Measurements from ENCODE around the gene ZNF879.
A peak's percentile ranks its signal among the peaks of the same experiment; 100 is the strongest.

ZNF879 gene

DNA sequence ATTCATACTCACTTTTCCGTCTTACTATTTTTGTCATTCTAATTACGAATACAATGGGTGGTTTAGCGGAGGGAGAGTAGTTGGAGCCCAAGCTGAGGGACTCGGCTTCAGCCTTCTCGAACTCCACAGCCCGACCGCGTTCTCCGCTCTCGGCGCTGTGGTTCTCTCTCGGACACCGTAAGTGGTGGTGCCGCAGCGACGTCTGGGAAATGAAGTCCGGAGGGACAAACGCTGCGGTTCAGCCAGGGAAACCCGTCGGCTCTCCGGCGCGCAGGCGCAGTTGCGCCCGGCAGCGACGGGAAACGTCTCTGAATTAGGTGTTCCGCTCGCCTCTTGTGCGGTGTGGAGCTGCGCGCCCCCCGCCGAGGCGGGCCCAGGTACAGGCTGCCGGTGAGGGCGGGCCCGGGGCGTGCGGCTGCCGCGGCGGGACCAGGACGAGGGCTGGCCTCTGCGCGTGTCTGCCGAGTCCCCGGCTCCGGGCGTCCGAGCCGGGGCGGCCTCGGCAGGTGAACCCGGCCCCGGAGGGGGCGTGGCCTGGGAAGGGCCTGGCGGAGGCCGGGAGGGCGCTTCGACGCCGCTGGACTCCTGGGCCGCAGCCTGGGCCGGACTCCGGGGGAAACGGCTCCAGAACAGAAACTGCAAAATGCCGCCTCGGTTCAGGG is at the start of gene ZNF879:
Gene ZNF879, plus strand, starts transcription at position 277 of the 662 bp plus-strand sequence. CDS start 1,201 bp downstream, outside the sequence.
- DNase-seq: peak; percentile 95

DNA sequence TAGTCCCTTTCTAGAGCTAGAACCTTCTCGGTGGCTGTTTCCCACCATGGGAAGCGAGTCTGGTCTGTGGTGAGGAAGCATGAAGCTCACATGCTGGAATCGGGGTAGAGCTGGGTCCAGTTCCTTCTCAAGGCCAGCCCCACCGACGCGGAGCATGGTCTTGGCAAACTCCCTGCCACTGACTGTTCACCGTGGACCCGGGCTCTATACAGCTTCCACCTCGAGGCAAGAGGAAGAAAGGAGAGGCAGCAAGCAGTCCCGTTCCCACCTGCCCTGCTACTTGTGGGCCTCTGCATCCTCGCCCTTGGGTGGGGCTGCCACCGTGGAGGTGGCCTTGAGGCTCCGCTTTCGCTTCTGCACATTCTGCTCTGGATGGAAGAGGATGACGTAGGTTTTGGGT is 42.2 kb upstream of the ZNF879 start:
- DNase-seq: no peak

DNA sequence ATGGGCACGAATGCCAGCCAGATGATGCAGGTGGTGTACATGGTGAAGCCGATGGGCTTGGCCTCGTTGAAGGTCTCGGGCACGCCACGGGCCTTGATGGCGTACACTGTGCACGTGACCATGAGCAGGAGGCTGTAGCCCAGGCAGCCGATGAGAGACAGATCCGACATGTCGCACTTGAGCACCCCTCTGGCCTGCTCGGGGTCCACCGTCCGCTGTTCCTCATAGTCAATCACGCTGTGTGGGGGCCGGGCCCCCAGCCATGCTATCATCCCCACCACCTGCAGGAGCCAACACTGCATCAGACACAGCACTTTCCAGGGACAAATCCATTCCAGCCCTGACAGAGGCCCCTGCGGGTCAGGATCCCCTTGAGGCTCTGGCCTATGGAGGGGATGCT is 40.7 kb upstream of the ZNF879 start:
- DNase-seq: no peak

DNA sequence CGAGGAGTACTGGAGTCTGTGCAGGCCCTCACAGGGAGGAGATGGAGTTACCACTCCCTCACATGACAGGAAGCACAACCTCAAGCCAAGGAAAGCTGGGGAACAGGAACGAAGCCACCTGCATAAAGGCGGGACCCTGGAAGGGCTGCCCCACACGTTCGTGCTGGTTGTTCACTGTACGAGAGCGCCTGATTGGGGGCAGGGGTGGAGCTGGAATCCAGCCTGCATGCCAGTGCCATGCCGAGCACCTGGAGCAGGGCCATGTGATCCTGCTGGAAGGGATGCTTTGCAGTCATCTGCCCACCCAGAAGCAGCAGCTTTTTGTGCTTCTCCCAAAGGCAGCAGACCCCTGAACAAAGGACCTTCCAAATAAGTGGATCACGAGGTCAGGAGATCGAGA is 39.9 kb upstream of the ZNF879 start:
- no peak for DNase-seq

DNA sequence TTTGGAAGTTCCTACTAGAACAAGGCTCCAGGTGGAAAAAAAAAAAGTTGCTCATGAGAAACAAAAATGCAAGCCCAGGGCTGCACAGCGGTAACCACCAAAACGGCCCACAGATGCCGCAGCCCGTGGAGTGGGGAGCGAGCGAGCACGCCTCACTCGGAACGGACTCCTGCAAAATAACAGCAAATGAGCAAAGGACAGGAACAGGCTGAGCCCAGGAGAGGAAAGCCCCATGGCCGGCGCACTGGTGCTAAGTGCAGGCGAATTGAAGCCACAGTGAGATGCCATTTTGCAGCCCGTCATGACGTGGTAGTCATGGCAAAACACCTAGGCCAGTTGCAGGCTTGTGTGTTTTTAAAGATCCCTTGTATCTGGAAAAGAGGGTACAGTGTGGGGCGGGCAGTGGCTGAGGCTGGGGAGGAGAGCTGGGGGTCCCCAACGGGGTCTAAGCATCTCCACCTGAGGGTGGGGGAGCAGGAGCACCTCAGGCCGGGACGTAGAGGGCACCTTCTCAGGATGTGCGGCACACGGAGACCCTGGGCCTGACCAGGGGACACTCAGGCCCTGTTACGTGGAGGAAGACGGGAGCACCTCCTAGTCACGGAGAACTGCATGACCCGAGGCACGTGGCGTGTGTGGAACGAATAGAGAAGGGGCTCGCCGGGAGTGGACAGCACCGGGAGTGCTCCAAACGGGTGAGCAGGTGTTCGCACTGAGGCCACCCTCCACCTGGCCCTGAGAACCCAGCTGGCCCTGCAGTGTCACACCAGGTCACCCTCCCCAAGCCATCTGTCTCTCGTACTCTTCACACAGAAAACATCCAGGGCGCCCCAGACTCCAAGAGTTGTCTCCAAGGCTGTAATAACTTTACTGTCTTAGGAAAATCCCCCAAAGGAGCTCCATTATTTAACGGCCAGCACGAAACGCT is 39.2 kb upstream of the ZNF879 start:
- no peak for DNase-seq

DNA sequence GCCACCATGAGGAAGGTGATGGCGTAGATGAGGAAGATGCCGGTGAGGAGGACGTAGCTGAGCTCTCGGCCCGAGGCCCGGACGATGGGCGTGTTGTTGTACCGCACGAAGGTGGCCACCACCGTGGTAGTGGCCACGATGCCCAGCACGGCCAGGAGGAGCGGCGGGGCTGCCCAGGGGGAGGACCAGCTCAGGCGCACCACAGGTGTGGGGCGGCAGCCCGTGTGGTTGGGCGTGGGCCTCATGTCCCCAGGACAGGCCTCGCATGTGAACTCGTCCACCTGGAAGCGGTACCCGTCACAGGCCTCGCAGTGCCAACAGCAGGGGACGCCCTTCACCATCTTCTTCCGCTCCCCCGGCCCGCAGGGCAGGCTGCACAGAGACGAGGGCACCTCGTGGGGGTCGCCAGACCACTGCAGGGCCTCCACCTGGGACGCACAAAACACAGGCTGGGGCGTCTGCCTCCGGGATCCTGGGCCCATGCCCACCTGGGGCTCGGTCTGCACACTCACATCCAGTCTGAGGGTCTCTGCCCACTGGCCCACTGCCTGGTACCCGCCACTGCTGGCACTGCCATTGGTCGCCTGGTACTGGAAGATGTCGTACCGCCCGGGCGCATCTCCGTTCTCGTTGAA is 37.2 kb upstream of the ZNF879 start:
- DNase-seq: no peak

DNA sequence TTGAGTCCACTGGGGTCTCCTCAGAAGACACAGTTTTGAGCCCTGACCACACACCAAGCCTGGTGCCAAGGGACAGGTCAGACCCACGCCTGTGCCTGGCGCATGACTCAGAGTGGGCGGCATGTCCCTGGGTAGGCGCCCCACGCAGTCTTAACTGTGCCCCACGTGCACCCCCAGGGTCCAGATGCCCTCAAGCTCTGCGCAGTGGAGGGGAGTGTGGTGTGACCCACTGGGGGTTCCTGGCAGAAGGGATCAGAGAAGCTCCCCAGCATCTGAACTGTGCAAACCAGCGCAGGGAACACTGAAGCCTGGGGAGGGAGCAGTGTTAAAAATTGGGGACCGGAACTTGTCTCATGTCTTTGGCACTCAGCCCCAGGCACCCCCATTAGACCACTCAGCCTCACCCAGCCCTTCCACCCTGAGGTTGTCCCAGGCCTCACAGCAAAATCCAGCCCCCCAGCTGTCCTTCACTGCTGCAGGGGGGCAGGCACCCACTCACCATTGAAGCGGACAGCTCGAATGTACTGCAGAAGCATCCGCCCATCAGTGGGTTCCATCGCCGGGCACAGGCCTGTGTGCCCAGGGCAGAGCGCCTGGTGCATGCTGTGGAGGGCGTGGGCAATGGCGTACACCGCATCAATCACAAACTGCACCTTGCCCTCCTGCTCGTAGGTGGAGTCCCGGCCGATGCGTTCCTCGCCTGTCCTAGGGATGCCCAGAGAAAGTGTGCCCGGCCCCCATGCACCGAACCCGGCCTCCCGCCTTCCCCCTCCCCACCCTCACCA is 35.0 kb upstream of the ZNF879 start:
- no peak for DNase-seq

DNA sequence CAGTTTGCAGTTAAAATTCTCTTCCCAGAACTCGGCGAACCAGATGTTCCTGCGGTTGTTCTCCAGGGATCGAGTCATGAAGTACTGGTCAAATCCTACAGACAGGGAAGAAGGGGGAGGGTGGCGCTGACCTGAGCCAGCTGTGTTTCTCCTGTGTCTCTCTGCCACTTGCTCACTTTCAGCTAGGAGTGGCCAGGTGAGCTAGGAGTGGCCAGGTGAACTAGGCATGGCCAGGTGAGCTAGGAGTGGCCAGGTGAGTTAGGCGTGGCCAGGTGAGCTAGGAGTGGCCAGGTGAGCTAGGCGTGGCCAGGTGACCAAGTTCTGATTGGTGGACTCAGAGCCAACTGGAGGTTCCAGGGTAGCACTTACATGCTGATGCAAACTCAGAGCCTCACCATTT is 34.3 kb upstream of the ZNF879 start:
- DNase-seq: no peak

DNA sequence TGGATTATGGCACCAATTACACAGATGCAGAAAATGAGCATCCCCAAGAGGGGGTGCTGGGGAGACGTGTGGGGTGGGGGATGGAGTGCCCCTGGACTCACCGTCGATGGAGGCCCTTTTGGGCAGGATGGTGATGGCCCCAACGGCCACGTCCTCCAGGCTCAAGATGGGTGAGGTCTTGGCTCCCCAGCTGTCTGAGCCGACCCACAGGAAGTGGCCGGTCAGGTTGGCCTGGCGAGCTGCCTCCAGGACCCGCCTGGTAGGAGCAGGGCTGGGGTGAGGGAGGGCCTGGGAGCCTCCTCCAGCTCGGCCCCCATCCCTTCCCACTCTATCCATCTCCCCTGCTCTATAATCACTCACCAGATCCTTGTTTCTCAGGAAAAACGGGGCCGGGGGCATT is 33.1 kb upstream of the ZNF879 start:
- DNase-seq: no peak

DNA sequence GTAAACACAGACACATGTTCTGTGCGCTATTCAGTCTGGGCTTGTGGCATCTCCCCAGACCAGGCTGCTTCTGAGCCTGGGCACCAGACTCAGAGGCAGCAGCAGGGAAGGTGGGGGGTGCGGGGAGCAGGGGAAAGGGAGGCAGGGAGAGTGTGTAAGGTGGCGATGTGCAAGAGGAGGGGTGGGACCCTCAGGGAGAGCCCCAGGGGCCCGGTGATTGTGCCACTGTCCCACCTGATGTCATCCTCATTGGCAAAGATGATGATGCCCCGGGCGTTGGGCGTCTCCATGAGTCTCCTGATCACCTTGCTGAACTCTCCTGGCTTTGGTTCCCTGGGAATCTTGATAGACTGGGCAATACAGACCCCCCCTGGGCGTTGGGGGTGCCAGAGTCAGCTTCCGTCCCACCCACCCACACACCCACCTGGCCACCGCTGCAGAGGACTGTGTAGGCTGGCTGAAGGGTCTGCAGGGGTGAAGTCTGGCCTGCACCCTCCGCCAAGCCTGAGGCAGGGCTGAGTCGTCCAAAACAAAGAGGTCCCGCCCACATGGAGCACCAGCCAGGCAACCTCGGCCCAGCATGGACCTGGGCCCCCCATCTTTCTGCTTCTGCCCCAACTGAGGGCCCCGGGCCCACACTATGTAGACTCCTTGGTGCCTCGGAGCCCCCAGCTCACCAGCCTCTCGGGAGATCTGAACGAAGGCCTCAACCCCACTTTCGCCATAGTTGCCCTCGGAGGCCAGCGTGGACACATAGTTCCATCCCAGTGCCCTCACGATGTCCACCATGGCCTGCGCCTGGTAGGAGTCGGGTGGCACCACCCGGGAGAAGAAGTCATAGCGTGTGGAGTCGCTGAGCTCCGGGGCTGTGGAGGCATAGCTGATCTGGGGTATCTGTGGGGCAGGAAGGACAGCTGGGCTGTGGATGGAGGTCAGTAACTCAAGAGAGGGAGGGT is 32.1 kb upstream of the ZNF879 start:
- no peak for DNase-seq

DNA sequence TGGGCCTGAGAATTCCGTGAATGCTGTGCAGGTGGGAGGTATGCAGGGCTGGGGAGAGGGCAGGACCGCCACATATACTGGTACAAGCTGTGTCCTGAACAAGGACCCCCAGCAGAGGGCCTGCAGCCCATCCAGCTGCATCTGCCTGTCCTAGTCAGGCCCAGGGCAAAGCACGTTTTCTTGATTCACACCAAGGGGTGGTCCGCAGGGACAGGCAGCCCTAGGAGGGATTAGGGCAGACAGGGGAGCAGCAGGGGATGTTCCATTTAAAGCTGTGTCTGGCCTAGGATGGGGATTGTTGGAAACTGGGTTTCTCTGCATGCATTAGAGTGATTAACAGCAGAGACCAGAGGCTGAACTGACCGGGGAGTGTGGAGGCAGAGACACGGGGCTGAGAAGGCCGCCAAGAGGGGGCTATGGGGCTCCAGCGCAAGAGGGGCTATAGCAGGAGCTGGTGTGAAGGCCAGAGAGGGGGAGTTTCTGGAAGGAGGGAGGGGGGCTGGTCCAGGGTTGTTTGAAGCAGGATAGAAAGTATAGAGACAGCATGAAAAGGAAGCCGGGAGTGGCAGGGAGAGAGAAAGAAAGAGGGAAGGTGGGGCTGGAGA is 31.2 kb upstream of the ZNF879 start:
- DNase-seq: no peak

DNA sequence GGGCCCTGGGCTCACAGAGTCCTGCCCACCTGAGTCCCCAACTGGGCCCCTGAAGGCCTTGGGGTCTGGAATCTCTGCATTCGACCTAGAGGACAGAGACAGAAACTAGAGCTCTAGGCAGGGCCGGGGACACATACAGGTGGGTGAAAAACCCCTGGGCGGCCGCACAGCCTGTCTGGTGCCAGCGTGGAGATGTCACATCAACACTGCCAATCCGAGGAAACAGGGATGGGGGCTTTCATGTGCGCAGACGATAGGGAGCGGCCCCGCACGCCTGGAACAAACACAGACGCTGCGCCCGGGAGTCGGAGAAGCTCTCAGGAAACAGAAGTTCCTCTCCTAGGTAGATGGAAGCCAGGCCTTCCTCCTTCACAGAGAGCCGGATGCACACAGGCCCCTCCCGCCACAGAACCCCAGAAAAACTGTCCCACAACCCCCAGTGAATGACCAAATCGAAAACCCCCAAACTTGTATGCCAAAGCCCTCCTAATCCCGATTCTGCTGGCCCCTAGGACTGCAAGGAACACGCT is 30.3 kb upstream of the ZNF879 start:
- no peak for DNase-seq

DNA sequence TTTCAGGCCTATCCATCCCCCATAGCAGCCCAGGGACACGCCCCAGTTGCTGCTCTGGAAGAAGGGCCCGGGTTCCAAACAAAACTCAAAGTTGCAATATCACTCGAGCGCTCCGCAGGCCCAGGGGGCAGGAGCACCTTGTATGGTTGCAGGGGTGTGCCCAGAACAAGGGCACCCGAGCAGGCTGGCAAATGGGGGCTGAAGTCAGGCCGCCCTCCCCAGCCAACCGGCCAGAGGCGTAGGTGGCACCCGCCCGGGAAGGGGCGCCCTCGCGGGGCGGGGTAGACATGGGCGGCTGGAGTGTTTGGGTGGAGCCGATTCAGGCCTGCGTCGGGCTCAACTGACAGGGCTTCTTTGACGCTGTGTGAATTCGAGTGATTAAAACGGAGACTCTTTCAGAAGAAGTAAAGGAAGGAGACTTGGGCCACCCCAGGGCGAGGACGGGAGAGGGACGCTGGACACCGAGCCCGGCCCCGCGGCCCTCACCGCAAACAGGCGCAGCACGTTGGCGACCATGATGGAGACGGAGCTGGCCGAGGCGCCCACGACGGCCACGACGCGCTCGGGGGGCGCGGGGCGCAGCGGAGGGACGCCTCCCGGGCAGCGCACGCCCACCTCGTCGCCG is 29.5 kb upstream of the ZNF879 start:
- no peak for DNase-seq

DNA sequence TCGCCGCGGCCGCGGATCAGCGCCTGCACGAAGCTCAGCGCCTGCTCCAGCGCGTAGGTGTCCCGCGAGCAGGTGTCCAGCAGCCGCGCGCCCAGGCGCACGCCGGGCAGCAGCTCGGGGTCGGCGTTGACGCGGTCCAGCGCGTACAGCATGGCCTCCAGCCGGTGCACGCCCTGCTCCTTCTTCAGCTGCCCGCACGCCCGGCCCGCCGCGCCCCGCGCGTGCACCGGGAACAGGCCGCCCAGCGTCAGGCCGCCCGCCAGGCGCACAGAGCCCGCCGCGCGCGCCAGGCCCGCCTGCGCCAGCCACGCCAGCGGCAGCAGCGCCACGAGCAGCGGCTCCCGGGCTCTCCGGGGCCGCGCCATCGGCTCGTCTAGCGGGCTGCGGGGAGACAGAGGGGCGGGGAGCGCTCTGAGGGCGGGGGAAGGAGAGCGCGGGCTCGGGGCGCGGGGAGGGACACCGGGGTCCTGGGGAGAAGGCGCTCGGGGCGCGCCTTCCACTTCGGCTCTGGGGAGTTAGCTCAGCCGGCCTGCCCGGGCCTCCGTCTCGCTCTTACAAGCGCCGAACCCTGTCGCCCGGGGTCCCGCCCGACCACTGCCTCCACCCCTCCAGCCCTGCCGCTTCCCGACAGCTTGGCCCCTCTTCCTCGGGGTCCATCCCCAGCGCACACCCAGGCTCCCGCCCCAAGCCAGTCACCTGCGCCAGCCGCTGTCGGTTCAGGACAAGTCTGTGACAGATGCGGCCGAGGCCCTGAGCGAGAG is 28.8 kb upstream of the ZNF879 start, which contains the start of gene GRM6:
Gene GRM6, minus strand, starts transcription at position 741 of the 761 bp plus-strand sequence. Its CDS starts 376 bp downstream, at position 365.
- no peak for DNase-seq

DNA sequence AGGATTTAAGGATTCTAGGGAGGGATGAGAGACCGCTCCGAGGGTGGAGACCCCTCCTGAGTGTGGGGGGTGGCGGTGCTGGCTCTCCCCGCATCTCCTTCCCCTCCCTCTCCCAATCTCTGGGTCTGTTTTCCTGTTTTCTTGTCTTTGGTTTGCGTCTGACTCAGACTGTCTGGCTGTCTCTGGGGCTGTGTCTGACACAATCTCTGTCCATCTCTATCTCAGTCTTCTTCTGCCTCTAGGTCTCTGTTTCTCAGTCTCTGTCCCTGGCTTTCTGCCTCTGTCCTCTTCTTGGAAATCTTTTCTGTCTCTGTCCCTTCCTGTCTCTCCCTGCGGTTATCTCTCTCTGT is 28.3 kb upstream of the ZNF879 start:
- no peak for DNase-seq

DNA sequence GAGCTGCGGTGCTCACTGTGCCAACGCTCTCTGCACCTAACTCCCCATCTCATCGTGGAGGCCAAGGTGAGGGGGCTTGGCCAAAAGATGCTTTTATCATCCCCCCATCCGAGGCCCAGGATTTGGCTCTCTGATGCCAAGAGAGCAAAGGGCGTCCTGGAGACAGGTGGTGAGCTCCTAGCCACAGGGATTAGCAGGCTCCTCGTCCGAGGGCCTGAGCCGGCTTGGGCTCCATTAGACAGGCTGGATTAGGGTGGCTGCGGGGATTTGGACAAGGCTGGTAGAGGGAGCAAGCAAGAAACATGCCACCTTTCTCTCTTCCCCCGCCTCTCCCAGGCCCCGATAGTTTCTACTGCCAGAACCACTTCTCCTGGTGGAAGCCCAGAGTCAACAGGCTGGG is 27.4 kb upstream of the ZNF879 start:
- no peak for DNase-seq

DNA sequence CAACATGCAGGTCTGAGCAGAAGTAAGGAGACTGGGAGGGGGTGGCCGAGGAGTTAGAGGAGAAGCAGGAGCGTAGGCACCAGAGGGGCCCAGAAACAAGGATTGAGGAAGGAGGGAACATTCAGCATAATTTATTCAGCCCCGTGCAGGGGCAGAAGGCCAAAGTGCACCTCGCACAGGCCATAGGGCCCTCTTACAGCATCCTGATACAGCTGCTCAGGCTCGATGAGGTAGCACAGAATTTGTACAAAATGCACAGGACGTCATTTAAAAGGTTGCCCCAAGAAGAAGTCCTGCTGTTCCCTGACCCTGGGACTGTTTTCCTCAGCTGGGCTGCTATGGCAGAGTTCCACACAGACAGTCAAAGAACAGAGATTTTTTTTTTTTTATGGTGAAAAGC is 26.4 kb upstream of the ZNF879 start:
- no peak for DNase-seq

DNA sequence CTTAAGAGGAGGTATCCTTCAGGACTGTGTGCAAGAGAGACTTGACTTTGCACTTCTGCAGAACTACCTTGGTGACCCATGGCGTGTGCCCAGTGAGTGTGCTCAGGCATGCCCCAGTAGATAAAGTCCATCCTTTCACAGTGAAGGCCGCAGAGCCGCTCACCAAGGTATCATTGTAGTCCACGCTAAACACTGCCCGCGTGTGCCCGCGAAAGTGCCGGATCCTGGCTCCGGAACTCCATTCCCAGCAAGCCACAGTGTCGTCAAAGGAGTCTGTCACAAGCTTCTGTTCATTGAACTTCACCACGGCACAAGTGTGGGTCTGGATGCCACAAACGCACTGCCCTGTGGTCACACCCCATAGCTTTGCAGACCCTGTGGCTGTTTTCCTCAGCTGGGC is 25.2 kb upstream of the ZNF879 start:
- no peak for DNase-seq

DNA sequence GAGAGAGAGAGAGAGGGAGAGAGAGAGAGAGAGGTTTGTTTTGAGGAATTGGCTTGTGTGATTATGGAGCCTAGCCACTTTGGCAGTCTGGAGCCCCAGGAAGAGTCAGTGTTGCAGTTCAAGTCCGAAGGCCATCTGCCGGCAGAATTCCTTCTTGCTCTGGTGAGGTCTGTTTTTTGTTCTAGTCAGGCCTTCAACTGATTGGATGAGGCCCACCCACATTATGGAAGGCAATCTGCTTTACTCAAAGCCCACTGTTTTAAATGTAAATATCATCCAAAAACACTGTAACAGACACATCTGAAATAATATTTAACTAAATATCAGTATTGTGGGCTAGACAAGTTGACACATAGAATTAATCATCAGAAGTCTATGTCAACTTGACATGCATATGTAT is 17.0 kb upstream of the ZNF879 start:
- no peak for DNase-seq

DNA sequence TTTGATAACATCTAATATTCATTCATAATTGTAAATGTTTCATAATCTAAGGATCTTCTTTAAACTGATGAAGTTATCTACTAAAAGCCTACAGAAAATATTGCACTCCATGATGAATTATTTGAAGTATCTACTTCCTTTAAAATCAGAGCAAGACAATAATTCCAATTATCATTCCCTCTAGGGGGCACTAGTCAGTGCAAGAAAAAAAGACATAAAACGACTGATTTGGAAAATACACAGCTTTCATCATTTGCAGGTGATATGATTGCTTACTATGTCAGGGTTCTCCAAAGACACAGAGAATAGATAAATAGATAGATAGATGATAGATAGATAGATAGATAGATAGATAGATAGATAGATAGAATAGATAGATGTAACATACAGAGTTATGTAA is 14.9 kb upstream of the ZNF879 start:
- no peak for DNase-seq
